ENCODE data around the gene NDUFS7. TPM values are rescaled to one million over a fixed set of nuclear protein-coding genes. Genes with fewer than 3 reads are reported as not detected.

NDUFS7 gene
- total RNA-seq, 4 donors from 2014 or later: 259 to 497 (median 377) TPM

DNA sequence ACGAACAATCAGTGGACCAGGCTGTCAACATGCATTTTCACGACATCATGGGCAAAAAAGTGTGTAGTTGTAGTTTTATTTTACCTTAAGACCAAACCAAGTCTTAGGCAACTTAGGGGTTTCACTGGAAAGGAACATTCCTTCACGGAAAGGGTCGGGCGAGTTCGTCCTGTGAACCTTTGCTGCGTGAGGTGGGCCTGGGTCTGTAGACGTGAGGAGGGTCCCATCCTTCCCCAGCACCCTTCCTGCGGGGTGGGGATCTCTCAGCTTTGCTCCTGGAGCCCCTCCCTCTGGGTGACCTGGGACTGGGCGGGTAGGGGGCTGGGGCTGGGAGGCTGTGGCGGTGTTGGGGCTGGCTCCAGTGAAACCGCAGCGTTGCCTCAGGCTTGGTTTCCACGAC lies 42.2 kb downstream of the NDUFS7 start:
- no peak for TF ChIP-seq POLR2A (IDR thresholded peaks at IDR 0.05)
- in situ Hi-C loops (cut with MboI; ENCODE audit: low sequenced_read_pairs in 4 of 4): no loop called here
- H3K27ac ChIP-seq: no peak overlapping the region
- DNase-seq (no peak), ATAC-seq (no peak)
- no peak overlapping the region for H3K4me3 ChIP-seq
- peaks cover 0 to 16% of the 10 kb centered on the region in 2 donors for H3K4me1 ChIP-seq
- peaks cover 0 to 84% of the 10 kb centered on the region in 2 donors for H3K36me3 ChIP-seq
- H3K9me3 ChIP-seq: no peaks in the 10 kb centered on the region
- H3K27me3 ChIP-seq: no peaks in the 10 kb centered on the region
- intact Hi-C loops (cut with DNase I; ENCODE audit: low total_unique reads): no loop called here

DNA sequence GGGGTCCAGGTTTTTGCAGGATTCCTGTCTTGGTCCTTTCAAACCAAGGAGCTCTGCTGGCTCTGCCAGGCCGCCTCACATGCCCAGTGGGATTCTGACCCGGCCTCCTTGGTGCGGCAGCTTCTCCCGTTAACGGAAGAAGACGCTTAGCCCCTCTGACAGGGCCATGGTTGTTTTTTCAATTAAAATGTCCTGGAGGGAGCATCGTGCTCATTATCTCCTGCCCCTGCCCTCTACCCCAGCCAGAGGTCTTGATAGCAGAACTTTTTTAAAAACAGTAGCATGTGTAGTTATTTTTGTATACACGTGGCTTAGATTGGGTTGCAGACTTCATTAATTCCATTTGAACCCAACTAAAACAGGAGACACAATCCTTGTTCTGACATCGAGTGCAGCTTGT lies 43.0 kb downstream of the NDUFS7 start:
- ATAC-seq (no peak), DNase-seq (no peak)
- TF ChIP-seq POLR2A (IDR thresholded peaks at IDR 0.05): no peak
- TF ChIP-seq, protein P1, sequence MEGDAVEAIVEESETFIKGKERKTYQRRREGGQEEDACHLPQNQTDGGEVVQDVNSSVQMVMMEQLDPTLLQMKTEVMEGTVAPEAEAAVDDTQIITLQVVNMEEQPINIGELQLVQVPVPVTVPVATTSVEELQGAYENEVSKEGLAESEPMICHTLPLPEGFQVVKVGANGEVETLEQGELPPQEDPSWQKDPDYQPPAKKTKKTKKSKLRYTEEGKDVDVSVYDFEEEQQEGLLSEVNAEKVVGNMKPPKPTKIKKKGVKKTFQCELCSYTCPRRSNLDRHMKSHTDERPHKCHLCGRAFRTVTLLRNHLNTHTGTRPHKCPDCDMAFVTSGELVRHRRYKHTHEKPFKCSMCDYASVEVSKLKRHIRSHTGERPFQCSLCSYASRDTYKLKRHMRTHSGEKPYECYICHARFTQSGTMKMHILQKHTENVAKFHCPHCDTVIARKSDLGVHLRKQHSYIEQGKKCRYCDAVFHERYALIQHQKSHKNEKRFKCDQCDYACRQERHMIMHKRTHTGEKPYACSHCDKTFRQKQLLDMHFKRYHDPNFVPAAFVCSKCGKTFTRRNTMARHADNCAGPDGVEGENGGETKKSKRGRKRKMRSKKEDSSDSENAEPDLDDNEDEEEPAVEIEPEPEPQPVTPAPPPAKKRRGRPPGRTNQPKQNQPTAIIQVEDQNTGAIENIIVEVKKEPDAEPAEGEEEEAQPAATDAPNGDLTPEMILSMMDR (IDR thresholded peaks at IDR 0.05 in 4 of 5, conservative IDR thresholded peaks at IDR 0.05 in 1 of 5): no peak
- no peak overlapping the region for H3K4me3 ChIP-seq
- no peak overlapping the region for H3K27ac ChIP-seq
- H3K27me3 ChIP-seq: no peaks in the 10 kb centered on the region
- in situ Hi-C loops (cut with MboI; ENCODE audit: low sequenced_read_pairs in 4 of 4) (no loop called here), intact Hi-C loops (cut with DNase I; ENCODE audit: low total_unique reads) (no loop called here)
- no peaks in the 10 kb centered on the region for H3K9me3 ChIP-seq
- H3K4me1 ChIP-seq: peaks cover 0 to 15% of the 10 kb centered on the region in 2 donors
- peaks cover 0 to 84% of the 10 kb centered on the region in 2 donors for H3K36me3 ChIP-seq

DNA sequence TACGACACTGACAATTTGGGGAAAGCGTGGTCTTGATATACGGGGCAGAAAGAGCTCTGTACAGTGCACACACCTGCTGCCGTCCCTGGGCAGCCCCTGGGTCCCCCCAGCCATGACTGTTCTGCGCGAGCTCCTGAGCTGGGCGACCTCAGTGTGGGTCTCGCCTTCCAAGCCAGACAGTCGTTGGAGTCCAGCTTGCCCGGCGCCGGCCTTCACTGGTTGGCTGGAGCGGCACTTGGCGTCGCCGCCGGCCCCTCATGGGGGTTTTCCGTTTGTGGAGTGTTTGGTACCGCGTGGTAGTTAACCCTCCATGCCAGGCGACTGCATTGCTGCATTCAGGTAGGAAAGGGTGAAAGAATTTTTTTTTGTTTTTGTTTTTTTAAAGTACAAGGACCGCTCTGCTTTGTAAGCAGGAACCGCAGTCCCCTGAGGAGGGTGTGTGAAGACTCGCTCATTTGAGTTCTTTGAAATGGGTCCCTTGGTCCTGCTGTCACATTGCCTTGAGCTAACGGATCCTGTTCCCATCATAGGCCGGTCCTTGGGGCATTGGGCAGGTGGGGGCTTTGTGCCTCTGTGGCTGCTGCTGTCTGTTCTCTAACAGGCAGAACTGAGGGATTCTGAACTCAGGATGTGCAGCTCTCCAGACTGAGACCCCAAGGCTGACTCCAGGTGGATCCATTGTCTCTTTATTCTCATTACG lies 43.7 kb downstream of the NDUFS7 start:
- Histone ChIP-seq H3K4me3 (no peak overlapping the region), H3K4me1 (peaks cover 0 to 9% of the 10 kb centered on the region in 2 donors), H3K36me3 (peaks cover 0 to 84% of the 10 kb centered on the region in 2 donors), H3K27me3 (no peaks in the 10 kb centered on the region), H3K9me3 (no peaks in the 10 kb centered on the region), H3K27ac (no peak overlapping the region)
- TF ChIP-seq, protein P1 (IDR thresholded peaks at IDR 0.05 in 4 of 5, conservative IDR thresholded peaks at IDR 0.05 in 1 of 5): no peak
- no peak for TF ChIP-seq POLR2A (IDR thresholded peaks at IDR 0.05)
- DNase-seq (no peak), ATAC-seq (no peak)
- intact Hi-C loops (cut with DNase I; ENCODE audit: low total_unique reads): no loop called here
- in situ Hi-C loops (cut with MboI; ENCODE audit: low sequenced_read_pairs in 4 of 4): no loop called here

DNA sequence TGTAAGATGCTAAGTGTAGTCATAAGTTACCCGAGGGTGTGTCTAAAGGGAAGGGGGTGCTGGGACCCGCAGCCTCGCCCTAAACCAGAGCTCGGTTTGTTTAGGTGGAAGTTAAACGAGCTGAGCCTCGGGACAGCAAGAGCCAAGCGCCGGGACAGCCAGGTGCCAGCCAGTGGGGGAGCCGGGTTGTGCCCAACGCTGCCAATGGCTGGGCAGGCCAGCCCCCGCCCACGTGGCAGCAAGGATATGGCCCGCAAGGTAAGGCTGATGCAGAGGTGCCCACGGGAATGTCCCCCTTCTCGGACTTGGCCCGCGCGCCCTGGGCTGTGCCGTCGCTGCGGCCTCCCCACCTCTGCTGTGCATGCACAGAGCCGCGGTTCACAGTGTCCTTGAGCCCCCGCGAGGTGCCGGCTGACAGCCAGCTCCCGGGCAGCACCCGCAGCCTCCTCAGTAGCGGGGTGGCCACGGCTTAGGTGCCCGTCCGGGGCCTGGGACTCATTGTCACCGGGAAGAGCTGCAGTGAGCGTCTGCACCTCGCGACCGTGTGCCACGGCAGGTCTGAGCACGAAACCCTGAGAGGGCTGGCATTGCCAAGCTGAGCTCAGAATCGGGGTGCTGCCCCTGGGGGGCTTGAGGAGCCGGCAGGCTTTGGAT lies 45.2 kb downstream of the NDUFS7 start:
- intact Hi-C loops (cut with DNase I; ENCODE audit: low total_unique reads) (no loop called here), in situ Hi-C loops (cut with MboI; ENCODE audit: low sequenced_read_pairs in 4 of 4) (no loop called here)
- Histone ChIP-seq H3K4me1 (peaks cover 0 to 2% of the 10 kb centered on the region in 2 donors), H3K4me3 (no peak overlapping the region), H3K36me3 (peaks cover 0 to 87% of the 10 kb centered on the region in 2 donors), H3K9me3 (no peaks in the 10 kb centered on the region), H3K27ac (no peak overlapping the region), H3K27me3 (no peaks in the 10 kb centered on the region)
- no peak for ATAC-seq
- TF ChIP-seq, protein P1 (IDR thresholded peaks at IDR 0.05 in 4 of 5, conservative IDR thresholded peaks at IDR 0.05 in 1 of 5): no peak
- no peak for TF ChIP-seq POLR2A (IDR thresholded peaks at IDR 0.05)
- DNase-seq: no peak

DNA sequence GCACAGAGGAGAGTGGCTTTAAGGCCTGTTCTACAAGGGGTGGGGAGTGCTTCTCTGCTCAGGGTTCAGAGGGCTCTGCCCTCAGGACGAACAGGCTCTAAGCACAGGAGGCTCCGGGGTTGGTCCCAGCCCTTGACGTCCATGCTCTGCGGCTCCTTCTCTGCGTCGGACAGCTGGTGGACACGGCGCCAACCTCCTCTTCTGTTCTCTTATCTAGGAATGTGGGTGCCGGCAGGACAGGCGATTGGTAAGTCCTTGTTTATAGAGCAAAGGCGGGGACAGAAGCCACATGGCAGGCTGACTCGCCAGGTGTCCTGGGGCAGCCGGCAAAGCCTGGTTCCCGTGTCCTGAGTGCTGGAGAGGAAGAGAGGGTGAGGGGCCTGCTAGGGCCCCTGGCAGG lies 46.0 kb downstream of the NDUFS7 start:
- DNase-seq (no peak), ATAC-seq (no peak)
- Histone ChIP-seq H3K4me3 (no peak overlapping the region), H3K36me3 (peaks cover 2 to 90% of the 10 kb centered on the region in 2 donors), H3K27ac (no peak overlapping the region), H3K27me3 (no peaks in the 10 kb centered on the region), H3K4me1 (peaks cover 0 to 2% of the 10 kb centered on the region in 2 donors), H3K9me3 (no peaks in the 10 kb centered on the region)
- intact Hi-C loops (cut with DNase I; ENCODE audit: low total_unique reads) (no loop called here), in situ Hi-C loops (cut with MboI; ENCODE audit: low sequenced_read_pairs in 4 of 4) (no loop called here)
- no peak for TF ChIP-seq POLR2A (IDR thresholded peaks at IDR 0.05)
- TF ChIP-seq, protein P1 (IDR thresholded peaks at IDR 0.05 in 4 of 5, conservative IDR thresholded peaks at IDR 0.05 in 1 of 5): no peak
